Measurements from ENCODE around the gene KCNC4. TPM values are rescaled to one million over a fixed set of nuclear protein-coding genes. Genes with fewer than 3 reads are reported as not detected.

KCNC4 gene
- polyA plus RNA-seq, 2 of the 4 experiments (the other 2 are of a cell fraction) = 1.1 to 2.4 TPM

GRCh38 chr1:110173466-110174105 is 36.5 kb upstream of the KCNC4 start:
- ATAC-seq (no peak), DNase-seq (ENCODE audit: low read depth in 1 of 2, low spot score in 1 of 2) (no peak), FAIRE-seq (no peak)
- H3K4me1 ChIP-seq = no peaks in the 10 kb centered on the region
- H3K4me2 ChIP-seq = no peak overlapping the region
- POLR2A ChIA-PET = no interaction called here
- H3K4me3 ChIP-seq = no peak overlapping the region
- TF ChIP-seq HES2 (IDR thresholded peaks at IDR 0.05) (no peak), POLR2A (IDR thresholded peaks at IDR 0.05; ENCODE audit: low read length) (no peak), RARB (CRISPR knock-in tag; IDR thresholded peaks at IDR 0.05) (no peak), ZC3H11A (IDR thresholded peaks at IDR 0.05) (no peak), FOXS1 (CRISPR knock-in tag; IDR thresholded peaks at IDR 0.05) (no peak), ESRRA (IDR thresholded peaks at IDR 0.05; ENCODE audit: borderline replicate concordance, low read length) (no peak), GATA3 (IDR thresholded peaks at IDR 0.05; ENCODE audit: borderline replicate concordance) (no peak), SREBF2 (IDR thresholded peaks at IDR 0.05) (no peak), CHD2 (IDR thresholded peaks at IDR 0.05; ENCODE audit: low read length, partially characterized antibody) (no peak), REST (IDR thresholded peaks at IDR 0.05) (no peak), PHF8 (IDR thresholded peaks at IDR 0.05; ENCODE audit: borderline replicate concordance, low read depth) (no peak), MAFK (IDR thresholded peaks at IDR 0.05; ENCODE audit: partially characterized antibody) (no peak), HDAC2 (IDR thresholded peaks at IDR 0.05) (no peak), JUN (IDR thresholded peaks at IDR 0.05) (no peak), RAD21 (conservative IDR thresholded peaks at IDR 0.05 in 1 of 2, IDR thresholded peaks at IDR 0.05 in 1 of 2) (no peak), ZSCAN20 (CRISPR knock-in tag; IDR thresholded peaks at IDR 0.05) (no peak), SMC3 (IDR thresholded peaks at IDR 0.05) (no peak)
- TF ChIP-seq, protein P1, sequence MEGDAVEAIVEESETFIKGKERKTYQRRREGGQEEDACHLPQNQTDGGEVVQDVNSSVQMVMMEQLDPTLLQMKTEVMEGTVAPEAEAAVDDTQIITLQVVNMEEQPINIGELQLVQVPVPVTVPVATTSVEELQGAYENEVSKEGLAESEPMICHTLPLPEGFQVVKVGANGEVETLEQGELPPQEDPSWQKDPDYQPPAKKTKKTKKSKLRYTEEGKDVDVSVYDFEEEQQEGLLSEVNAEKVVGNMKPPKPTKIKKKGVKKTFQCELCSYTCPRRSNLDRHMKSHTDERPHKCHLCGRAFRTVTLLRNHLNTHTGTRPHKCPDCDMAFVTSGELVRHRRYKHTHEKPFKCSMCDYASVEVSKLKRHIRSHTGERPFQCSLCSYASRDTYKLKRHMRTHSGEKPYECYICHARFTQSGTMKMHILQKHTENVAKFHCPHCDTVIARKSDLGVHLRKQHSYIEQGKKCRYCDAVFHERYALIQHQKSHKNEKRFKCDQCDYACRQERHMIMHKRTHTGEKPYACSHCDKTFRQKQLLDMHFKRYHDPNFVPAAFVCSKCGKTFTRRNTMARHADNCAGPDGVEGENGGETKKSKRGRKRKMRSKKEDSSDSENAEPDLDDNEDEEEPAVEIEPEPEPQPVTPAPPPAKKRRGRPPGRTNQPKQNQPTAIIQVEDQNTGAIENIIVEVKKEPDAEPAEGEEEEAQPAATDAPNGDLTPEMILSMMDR (IDR thresholded peaks at IDR 0.05) = no peak
- TF ChIP-seq, protein P2, sequence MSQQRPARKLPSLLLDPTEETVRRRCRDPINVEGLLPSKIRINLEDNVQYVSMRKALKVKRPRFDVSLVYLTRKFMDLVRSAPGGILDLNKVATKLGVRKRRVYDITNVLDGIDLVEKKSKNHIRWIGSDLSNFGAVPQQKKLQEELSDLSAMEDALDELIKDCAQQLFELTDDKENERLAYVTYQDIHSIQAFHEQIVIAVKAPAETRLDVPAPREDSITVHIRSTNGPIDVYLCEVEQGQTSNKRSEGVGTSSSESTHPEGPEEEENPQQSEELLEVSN (IDR thresholded peaks at IDR 0.05; ENCODE audit: borderline replicate concordance, low read depth) = no peak
- TF ChIP-seq, protein P3, sequence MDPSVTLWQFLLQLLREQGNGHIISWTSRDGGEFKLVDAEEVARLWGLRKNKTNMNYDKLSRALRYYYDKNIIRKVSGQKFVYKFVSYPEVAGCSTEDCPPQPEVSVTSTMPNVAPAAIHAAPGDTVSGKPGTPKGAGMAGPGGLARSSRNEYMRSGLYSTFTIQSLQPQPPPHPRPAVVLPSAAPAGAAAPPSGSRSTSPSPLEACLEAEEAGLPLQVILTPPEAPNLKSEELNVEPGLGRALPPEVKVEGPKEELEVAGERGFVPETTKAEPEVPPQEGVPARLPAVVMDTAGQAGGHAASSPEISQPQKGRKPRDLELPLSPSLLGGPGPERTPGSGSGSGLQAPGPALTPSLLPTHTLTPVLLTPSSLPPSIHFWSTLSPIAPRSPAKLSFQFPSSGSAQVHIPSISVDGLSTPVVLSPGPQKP (IDR thresholded peaks at IDR 0.05; ENCODE audit: low read depth, low read length) = no peak
- H3K27ac ChIP-seq = no peak overlapping the region
- 74% methylated on average over 15 of the region's 15 CpGs for WGBS (ENCODE audit: missing lambda C conversion rate)
- CTCF ChIA-PET = interaction anchor here (1.2 to 4.1 kb wide), 2 partner anchors 34 to 446 kb away, joined by 3 to 12 read pairs; no protein-coding TSS in a partner anchor
- no peaks in the 10 kb centered on the region for H3K9me3 ChIP-seq

Data from A549 (cell line).